22Rv1 (cell line): ENCODE results near the gene MORC2.
A peak's percentile ranks its signal among the peaks of the same experiment; 100 is the strongest.

Experiments
- H3K27ac ChIP-seq: fragments of 450-650 bp; 2 replicates; pipeline ENCODE4 v1.5.1; 2017
- CTCF ChIP-seq: fragments of 450-650 bp; IDR thresholded peaks from 2 replicates; pipeline ENCODE4 v1.5.1; 2017; ENCODE audit warnings: mild to moderate bottlenecking
- ZFX ChIP-seq: fragments of 450-650 bp; IDR thresholded peaks from 2 replicates; pipeline ENCODE4 v1.6.1; 2017; ENCODE audit warnings: antibody characterized with exemption, borderline replicate concordance

MORC2 gene

GRCh38 chr22:30892731-30893221, 75.8 kb downstream of the MORC2 start:
- no peak overlapping the region for H3K27ac ChIP-seq
- no peak for TF ChIP-seq ZFX
- TF ChIP-seq CTCF: no peak

DNA sequence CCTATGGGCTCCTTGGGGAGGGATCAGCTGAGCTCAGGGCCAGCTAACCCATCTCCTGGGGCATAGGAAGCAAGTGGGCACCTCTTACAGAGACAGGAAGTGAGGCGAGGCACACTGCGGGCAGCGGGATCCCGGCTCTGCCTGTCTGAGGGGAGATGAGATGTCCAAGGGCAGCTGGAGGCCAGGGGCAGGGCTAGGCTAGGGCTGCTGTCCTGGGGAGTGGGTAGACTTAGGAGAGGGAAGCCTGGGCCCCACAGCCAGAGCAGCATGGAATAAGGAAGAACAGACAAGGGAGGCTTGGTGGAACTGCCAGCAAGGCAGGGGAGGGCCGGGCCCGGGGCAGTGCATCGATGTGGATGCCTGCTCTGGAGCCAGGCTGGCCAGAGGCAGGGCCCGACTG, 76.3 kb downstream of the MORC2 start:
- TF ChIP-seq ZFX: no peak
- TF ChIP-seq CTCF: no peak

GRCh38 chr22:30891781-30892180, 76.8 kb downstream of the MORC2 start:
- H3K27ac ChIP-seq: no peak overlapping the region
- TF ChIP-seq CTCF: no peak

More for the DNA sequence above, 76.3 kb downstream of the MORC2 start:
- no peak overlapping the region for H3K27ac ChIP-seq

- no peak for TF ChIP-seq CTCF
- no peak for TF ChIP-seq ZFX
- no peak overlapping the region for H3K27ac ChIP-seq
Observed at GRCh38 chr22:30891443-30891755, 77.2 kb downstream of the MORC2 start.

DNA sequence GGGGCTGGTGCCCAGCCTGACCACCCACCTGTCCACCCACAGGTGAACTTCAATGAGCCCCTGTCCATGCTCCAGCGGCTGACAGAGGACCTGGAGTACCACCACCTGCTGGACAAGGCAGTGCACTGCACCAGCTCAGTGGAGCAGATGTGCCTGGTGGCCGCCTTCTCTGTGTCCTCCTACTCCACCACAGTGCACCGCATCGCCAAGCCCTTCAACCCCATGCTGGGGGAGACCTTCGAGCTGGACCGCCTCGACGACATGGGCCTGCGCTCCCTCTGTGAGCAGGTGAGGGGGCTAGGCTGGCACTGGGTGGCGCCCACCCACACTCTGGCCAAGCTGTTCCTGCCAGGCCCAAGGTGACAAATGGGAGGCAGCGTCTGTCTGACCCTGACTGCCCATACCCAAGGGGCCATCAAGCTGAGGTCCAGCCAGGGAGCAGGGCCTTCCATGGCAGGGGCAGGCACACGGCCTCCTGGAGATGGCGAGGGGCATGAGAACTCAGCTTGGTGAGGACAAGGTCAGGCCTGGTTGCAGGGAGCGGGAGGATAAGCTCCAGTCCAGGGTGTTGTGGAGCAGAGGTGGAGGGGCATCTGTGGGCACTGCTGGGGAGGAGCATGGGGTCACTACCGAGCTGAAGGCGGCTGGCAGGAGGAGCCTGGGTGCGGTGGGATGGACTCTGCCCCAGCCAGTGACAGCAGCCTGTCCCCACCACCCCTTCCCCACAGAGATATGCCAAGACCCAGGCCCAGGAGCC, 77.7 kb downstream of the MORC2 start:
- no peak overlapping the region for H3K27ac ChIP-seq
- peak; percentile 89 for TF ChIP-seq CTCF
- no peak for TF ChIP-seq ZFX

DNA sequence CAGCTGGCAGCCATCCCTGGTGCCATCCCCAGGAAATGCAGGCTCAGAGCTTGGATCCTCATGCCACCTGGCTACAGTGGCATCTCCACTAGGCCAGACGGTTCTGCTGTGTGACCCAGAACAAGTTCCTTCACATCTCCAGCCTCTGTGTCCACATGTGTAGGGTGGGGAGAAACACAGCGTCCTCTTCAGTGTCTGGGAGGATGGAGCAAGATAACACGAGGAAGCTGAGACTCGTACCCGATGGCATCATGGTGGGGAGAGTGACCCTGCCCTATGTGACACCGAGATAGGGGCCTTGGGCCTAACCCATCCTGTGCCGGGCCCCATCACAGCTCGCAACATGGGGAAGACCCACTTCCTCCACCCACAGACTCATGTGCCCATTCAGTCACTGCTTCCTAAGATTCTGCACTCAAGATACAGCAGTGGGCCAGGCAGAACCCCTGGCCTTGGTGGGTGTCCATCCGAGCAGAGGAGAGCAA, 78.5 kb downstream of the MORC2 start:
- TF ChIP-seq CTCF (no peak), ZFX (no peak)
- H3K27ac ChIP-seq: no peak overlapping the region

GRCh38 chr22:30889268-30889995, 79.1 kb downstream of the MORC2 start:
- TF ChIP-seq ZFX: no peak
- TF ChIP-seq CTCF: no peak
- no peak overlapping the region for H3K27ac ChIP-seq
